Panc1 (cell line): ENCODE data around the gene ALG12. TPM values are rescaled to one million over a fixed set of nuclear protein-coding genes. Genes with fewer than 3 reads are reported as not detected.

ENCODE experiments used
- ATAC-seq: fragments of 200-7000 bp; cut with Tn5 transposase; 2 replicates; pipeline ENCODE4 v1.9.1; 2020; ENCODE audit warnings: mild to moderate bottlenecking, moderate library complexity
- BruUV-seq: library from RNA; stranded (reverse); fragments of 400-500 nt; replicated peaks from 2 replicates; lab custom pipeline; 2021; lab: Mats Ljungman, UMichigan
- CTCF ChIA-PET: fragments of 300-600 bp; sonication (Branson Sonifier 250); formaldehyde crosslinking; loops from one replicate; lab custom pipeline; 2022; ENCODE audit warnings: antibody characterized with exemption; lab: Charles Lee
- POLR2A ChIA-PET: fragments of 300-600 bp; sonication (Branson Sonifier 250); formaldehyde crosslinking; loops from one replicate; lab custom pipeline; 2022; ENCODE audit warnings: antibody characterized with exemption; lab: Charles Lee
- DNase-seq: peaks from one replicate; pipeline ENCODE4 v3.0.0-alpha.2; 2010; ENCODE audit warnings: low read depth, low spot score
- H3K27ac ChIP-seq: 2 replicates; pipeline ENCODE4 v1.5.1; 2011; ENCODE audit warnings: mild to moderate bottlenecking, low read length, inconsistent platforms
- H3K27me3 ChIP-seq: fragments of 200-500 bp; sonication (Bioruptor generic); 2 replicates; pipeline ENCODE4 v1.6.0; 2014; ENCODE audit warnings: low read length, inconsistent platforms; ENCODE audit not compliant: control insufficient read depth, insufficient read depth
- H3K36me3 ChIP-seq: fragments of 200-500 bp; sonication (Bioruptor generic); 2 replicates; pipeline ENCODE4 v1.5.1; 2014; ENCODE audit warnings: inconsistent platforms, mild to moderate bottlenecking, low read length, moderate library complexity; ENCODE audit not compliant: control insufficient read depth, insufficient read depth
- H3K4me1 ChIP-seq: 2 replicates; pipeline ENCODE4 v1.5.1; 2011; ENCODE audit warnings: inconsistent platforms, mild to moderate bottlenecking, low read length, moderate library complexity; ENCODE audit not compliant: control insufficient read depth, insufficient read depth
- H3K4me3 ChIP-seq, 2 experiments: 2 replicates each; pipeline ENCODE4 v1.5.1; 2011 to 2012; ENCODE audit warnings: low read depth in 2 of 2, low read length in 2 of 2, mild to moderate bottlenecking in 2 of 2, inconsistent platforms in 1 of 2, moderate library complexity in 1 of 2
- H3K9me3 ChIP-seq: fragments of 200-500 bp; sonication (Bioruptor generic); 2 replicates; pipeline ENCODE4 v1.5.1; 2014; ENCODE audit warnings: low read depth, mild to moderate bottlenecking, inconsistent platforms, low read length, moderate library complexity; ENCODE audit not compliant: control insufficient read depth, insufficient read depth
- POLR2AphosphoS5 ChIP-seq: IDR thresholded peaks from 2 replicates; pipeline ENCODE4 v1.6.1; 2012; ENCODE audit warnings: mild to moderate bottlenecking, low read depth, low read length, moderate library complexity
- SIN3A ChIP-seq: IDR thresholded peaks from 2 replicates; pipeline ENCODE4 v1.6.1; 2012; ENCODE audit warnings: low read depth, mild to moderate bottlenecking, low read length, moderate library complexity, borderline replicate concordance; ENCODE audit not compliant: insufficient read depth
- TCF7L2 ChIP-seq: IDR thresholded peaks from 2 replicates; pipeline ENCODE4 v1.6.1; 2011; ENCODE audit warnings: mild to moderate bottlenecking, low read depth, low read length, inconsistent platforms
- in situ Hi-C: cut with HindIII; loops from 2 replicates; pipeline ENCODE4 v1.10.0; 2016; ENCODE audit warnings: low sequenced_read_pairs, low pct_unique_long_range_greater_than_20kb
- intact Hi-C: fragments of 100-400 bp; cut with micrococcal nuclease; formaldehyde crosslinking; loops from one replicate; pipeline ENCODE4 v1.10.0; 2022; ENCODE audit not compliant: unreplicated experiment
- total RNA-seq: library from RNA; stranded (reverse); gene quantifications from one replicate; pipeline ENCODE4 v1.2.1, GENCODE V29; 2021; ENCODE audit not compliant: unreplicated experiment
- TF ChIP-seq, protein P1 (sequence below), 2 experiments: IDR thresholded peaks; 2 replicates each; pipeline ENCODE4 v1.6.1; 2011 to 2012; ENCODE audit warnings: low read depth in 2 of 2, control low read depth in 1 of 2, low read length in 1 of 2, mild to moderate bottlenecking in 1 of 2, moderate library complexity in 1 of 2; ENCODE audit not compliant: insufficient read depth in 1 of 2
- TF ChIP-seq, protein P2 (sequence below): fragments of 450-650 bp; IDR thresholded peaks from 2 replicates; pipeline ENCODE4 v1.5.1; 2017; ENCODE audit warnings: mild to moderate bottlenecking

Gene ALG12
- total RNA-seq, 1 experiment from 2014 or later, result 23.4 TPM

GRCh38 chr22:49956914-49957825, 38.9 kb upstream of the ALG12 start:
- no peaks in the 10 kb centered on the region for H3K9me3 ChIP-seq
- CTCF ChIA-PET, result no interaction called here
- DNase-seq (no peak), ATAC-seq (no peak)
- no peaks in the 10 kb centered on the region for H3K27me3 ChIP-seq
- no peak overlapping the region for H3K4me3 ChIP-seq
- intact Hi-C loops, result no loop called here
- no peak overlapping the region for H3K27ac ChIP-seq
- BruUV-seq, result no TSS peak
- in situ Hi-C loops, result no loop called here
- H3K36me3 ChIP-seq, result no peaks in the 10 kb centered on the region; the same call in 1 of the 2 replicates
- peaks cover 46% of the 10 kb centered on the region for H3K4me1 ChIP-seq
- TF ChIP-seq, protein P1, sequence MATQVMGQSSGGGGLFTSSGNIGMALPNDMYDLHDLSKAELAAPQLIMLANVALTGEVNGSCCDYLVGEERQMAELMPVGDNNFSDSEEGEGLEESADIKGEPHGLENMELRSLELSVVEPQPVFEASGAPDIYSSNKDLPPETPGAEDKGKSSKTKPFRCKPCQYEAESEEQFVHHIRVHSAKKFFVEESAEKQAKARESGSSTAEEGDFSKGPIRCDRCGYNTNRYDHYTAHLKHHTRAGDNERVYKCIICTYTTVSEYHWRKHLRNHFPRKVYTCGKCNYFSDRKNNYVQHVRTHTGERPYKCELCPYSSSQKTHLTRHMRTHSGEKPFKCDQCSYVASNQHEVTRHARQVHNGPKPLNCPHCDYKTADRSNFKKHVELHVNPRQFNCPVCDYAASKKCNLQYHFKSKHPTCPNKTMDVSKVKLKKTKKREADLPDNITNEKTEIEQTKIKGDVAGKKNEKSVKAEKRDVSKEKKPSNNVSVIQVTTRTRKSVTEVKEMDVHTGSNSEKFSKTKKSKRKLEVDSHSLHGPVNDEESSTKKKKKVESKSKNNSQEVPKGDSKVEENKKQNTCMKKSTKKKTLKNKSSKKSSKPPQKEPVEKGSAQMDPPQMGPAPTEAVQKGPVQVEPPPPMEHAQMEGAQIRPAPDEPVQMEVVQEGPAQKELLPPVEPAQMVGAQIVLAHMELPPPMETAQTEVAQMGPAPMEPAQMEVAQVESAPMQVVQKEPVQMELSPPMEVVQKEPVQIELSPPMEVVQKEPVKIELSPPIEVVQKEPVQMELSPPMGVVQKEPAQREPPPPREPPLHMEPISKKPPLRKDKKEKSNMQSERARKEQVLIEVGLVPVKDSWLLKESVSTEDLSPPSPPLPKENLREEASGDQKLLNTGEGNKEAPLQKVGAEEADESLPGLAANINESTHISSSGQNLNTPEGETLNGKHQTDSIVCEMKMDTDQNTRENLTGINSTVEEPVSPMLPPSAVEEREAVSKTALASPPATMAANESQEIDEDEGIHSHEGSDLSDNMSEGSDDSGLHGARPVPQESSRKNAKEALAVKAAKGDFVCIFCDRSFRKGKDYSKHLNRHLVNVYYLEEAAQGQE (IDR thresholded peaks at IDR 0.05; ENCODE audit: insufficient read depth in 1 of 2, low read depth in 2 of 2, low read length in 1 of 2), result no peak
- TF ChIP-seq, protein P2, sequence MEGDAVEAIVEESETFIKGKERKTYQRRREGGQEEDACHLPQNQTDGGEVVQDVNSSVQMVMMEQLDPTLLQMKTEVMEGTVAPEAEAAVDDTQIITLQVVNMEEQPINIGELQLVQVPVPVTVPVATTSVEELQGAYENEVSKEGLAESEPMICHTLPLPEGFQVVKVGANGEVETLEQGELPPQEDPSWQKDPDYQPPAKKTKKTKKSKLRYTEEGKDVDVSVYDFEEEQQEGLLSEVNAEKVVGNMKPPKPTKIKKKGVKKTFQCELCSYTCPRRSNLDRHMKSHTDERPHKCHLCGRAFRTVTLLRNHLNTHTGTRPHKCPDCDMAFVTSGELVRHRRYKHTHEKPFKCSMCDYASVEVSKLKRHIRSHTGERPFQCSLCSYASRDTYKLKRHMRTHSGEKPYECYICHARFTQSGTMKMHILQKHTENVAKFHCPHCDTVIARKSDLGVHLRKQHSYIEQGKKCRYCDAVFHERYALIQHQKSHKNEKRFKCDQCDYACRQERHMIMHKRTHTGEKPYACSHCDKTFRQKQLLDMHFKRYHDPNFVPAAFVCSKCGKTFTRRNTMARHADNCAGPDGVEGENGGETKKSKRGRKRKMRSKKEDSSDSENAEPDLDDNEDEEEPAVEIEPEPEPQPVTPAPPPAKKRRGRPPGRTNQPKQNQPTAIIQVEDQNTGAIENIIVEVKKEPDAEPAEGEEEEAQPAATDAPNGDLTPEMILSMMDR, result no peak
- TF ChIP-seq TCF7L2 (no peak), POLR2AphosphoS5 (no peak), SIN3A (no peak)
- POLR2A ChIA-PET, result interaction anchor here (0.5 kb wide), 1 partner anchor 21 kb away, joined by 9 read pairs; no protein-coding TSS in a partner anchor

DNA sequence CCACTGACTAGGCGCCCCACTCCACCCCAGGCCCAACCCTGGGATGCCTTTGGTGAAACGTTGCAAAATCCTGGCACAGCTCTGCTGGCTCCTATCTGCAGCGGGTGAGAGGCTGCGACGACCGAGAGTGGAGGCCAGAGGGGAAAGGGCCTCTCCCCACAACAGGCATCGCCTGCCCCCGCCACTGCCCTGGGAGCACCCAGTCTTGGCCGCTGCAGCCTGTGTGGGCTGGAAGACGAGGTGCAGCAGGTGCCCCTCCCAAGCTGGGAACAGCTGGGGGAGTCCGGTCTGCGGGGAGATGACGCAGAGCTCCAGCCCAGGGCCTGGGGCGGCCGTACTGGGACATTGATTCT, 38.2 kb upstream of the ALG12 start:
- in situ Hi-C loops, result no loop called here
- BruUV-seq, result no TSS peak
- ChIA-PET CTCF (no interaction called here), POLR2A (no interaction called here)
- Histone ChIP-seq H3K9me3 (no peaks in the 10 kb centered on the region), H3K36me3 (no peaks in the 10 kb centered on the region; the same call in 1 of the 2 replicates), H3K27me3 (no peaks in the 10 kb centered on the region), H3K4me1 (peaks cover 54% of the 10 kb centered on the region), H3K4me3 (no peak overlapping the region), H3K27ac (no peak overlapping the region)
- TF ChIP-seq TCF7L2, result no peak
- TF ChIP-seq SIN3A, result no peak
- TF ChIP-seq, protein P2, result no peak
- no peak for TF ChIP-seq POLR2AphosphoS5
- TF ChIP-seq, protein P1 (IDR thresholded peaks at IDR 0.05; ENCODE audit: insufficient read depth in 1 of 2, low read depth in 2 of 2, low read length in 1 of 2), result no peak
- no peak for DNase-seq
- intact Hi-C loops, result no loop called here
- no peak for ATAC-seq
